ENCODE results near the gene AURKB. TPM values are rescaled to one million over a fixed set of nuclear protein-coding genes. Genes with fewer than 3 reads are reported as not detected.

Gene AURKB
- total and polyA plus RNA-seq, 2 of the 13 experiments (the other 11 are each of a cell fraction or from before 2014, with no cell fraction given) = 29.5 to 75.3 TPM

- no peak; a peak in 1 of 4 replicates for TF ChIP-seq ATF4 (CRISPR knock-in tag; IDR thresholded peaks at IDR 0.05)
- peak; percentile 88; the same call in 1 of the 2 replicates for TF ChIP-seq MYC (CRISPR knock-in tag; IDR thresholded peaks at IDR 0.05; ENCODE audit: borderline replicate concordance)
- peak; percentile 74; the same call in 1 of the 2 replicates for TF ChIP-seq TOPORS (CRISPR knock-in tag; IDR thresholded peaks at IDR 0.05)
- peak; percentile 50 for TF ChIP-seq ZEB1 (IDR thresholded peaks at IDR 0.05; ENCODE audit: insufficient replicate concordance, low read depth)
- TF ChIP-seq ZNF234 (CRISPR knock-in tag; conservative IDR thresholded peaks at IDR 0.05) = peak; percentile 72; the same call in 1 of the 2 replicates
- TF ChIP-seq ZNF296 (CRISPR knock-in tag; conservative IDR thresholded peaks at IDR 0.05) = peak; percentile 80; the same call in 1 of the 2 replicates
- 0 out of 2 replicates have a peak, but pooled peaks have one; percentile 7 for TF ChIP-seq THAP11 (CRISPR knock-in tag; IDR thresholded peaks at IDR 0.05)
- TF ChIP-seq ZNF563 (CRISPR knock-in tag; IDR thresholded peaks at IDR 0.05) = 0 out of 2 replicates have a peak, but pooled peaks have one; percentile 44
- TF ChIP-seq ZNF781 (CRISPR knock-in tag; IDR thresholded peaks at IDR 0.05; ENCODE audit: borderline replicate concordance, not compliant biosample characterization) = no peak
- no peak for TF ChIP-seq ZGPAT (CRISPR knock-in tag; IDR thresholded peaks at IDR 0.05)
- no peak for TF ChIP-seq MAFK (conservative IDR thresholded peaks at IDR 0.05 in 1 of 2, IDR thresholded peaks at IDR 0.05 in 1 of 2; ENCODE audit: low read length in 2 of 2)
- TF ChIP-seq ARID4A (CRISPR knock-in tag; IDR thresholded peaks at IDR 0.05; ENCODE audit: borderline replicate concordance) = peak; percentile 100
- TF ChIP-seq ZFP1 (CRISPR knock-in tag; IDR thresholded peaks at IDR 0.05) = no peak
- TF ChIP-seq GLI4 (CRISPR knock-in tag; IDR thresholded peaks at IDR 0.05; ENCODE audit: borderline replicate concordance) = no peak
- no peak for TF ChIP-seq BCL3 (CRISPR knock-in tag; IDR thresholded peaks at IDR 0.05)
- TF ChIP-seq ZNF891 (CRISPR knock-in tag; IDR thresholded peaks at IDR 0.05) = no peak; the same call in 1 of the 2 replicates
- peak; percentile 87 for TF ChIP-seq GATAD1 (CRISPR knock-in tag; IDR thresholded peaks at IDR 0.05)
- TF ChIP-seq SIN3B (IDR thresholded peaks at IDR 0.05; ENCODE audit: low read length) = peak; percentile 99
- no peak for TF ChIP-seq GPN1 (CRISPR knock-in tag; IDR thresholded peaks at IDR 0.05; ENCODE audit: borderline replicate concordance)
These were observed at the start of gene AURKB (continued) for GRCh38 chr17:8209907-8210760.

Data from HepG2 (cell line).